K562 (cell line): ENCODE results near the gene MTA1. TPM values are rescaled to one million over a fixed set of nuclear protein-coding genes. Genes with fewer than 3 reads are reported as not detected.

Source experiments
- ATF1 ChIP-seq, 2 experiments: fragments of 450-650 bp in 1 of 2; IDR thresholded peaks; 2 replicates each; pipeline ENCODE4 v1.6.1; 2016; ENCODE audit warnings: missing compliant biosample characterization in 1 of 2, missing genetic modification characterization in 1 of 2
- CREB3L1 ChIP-seq: fragments of 450-650 bp; IDR thresholded peaks from 2 replicates; pipeline ENCODE4 v1.6.1; 2014; ENCODE audit warnings: low read depth, mild to moderate bottlenecking, moderate library complexity, borderline replicate concordance
- E2F6 ChIP-seq, 2 experiments: IDR thresholded peaks; 2 replicates each; pipeline ENCODE4 v1.6.1; 2011; ENCODE audit warnings: borderline replicate concordance in 1 of 2, control low read depth in 1 of 2, low read depth in 1 of 2, low read length in 1 of 2, mild to moderate bottlenecking in 1 of 2, mixed read lengths in 1 of 2, moderate library complexity in 1 of 2; ENCODE audit not compliant: insufficient read depth in 1 of 2, insufficient read length in 1 of 2, poor library complexity in 1 of 2, severe bottlenecking in 1 of 2; ENCODE audit errors: extremely low read depth in 1 of 2
- FIP1L1 ChIP-seq: fragments of 200-400 bp; formaldehyde crosslinking; IDR thresholded peaks from 2 replicates; pipeline ENCODE4 v1.6.1; 2018; ENCODE audit warnings: mild to moderate bottlenecking, low read depth, low read length; ENCODE audit not compliant: poor library complexity, severe bottlenecking
- GATAD2B ChIP-seq: fragments of 450-650 bp; IDR thresholded peaks from 2 replicates; pipeline ENCODE4 v1.6.1; 2017; ENCODE audit warnings: mild to moderate bottlenecking, borderline replicate concordance
- GMEB1 ChIP-seq: fragments of 250-450 bp; sonication (Bioruptor Pico); IDR thresholded peaks from 2 replicates; pipeline ENCODE4 v1.4.0; 2020; ENCODE audit warnings: mild to moderate bottlenecking
- HCFC1 ChIP-seq: IDR thresholded peaks from 2 replicates; pipeline ENCODE4 v1.6.1; 2012; ENCODE audit warnings: low read depth, low read length, improper control_type of control experiment
- MCM5 ChIP-seq: fragments of 450-650 bp; IDR thresholded peaks from 2 replicates; pipeline ENCODE4 v1.6.1; 2016; ENCODE audit warnings: low read depth
- TAF1 ChIP-seq: IDR thresholded peaks from 2 replicates; pipeline ENCODE4 v1.6.1; 2011; ENCODE audit warnings: mild to moderate bottlenecking, low read length, moderate library complexity; ENCODE audit not compliant: insufficient read depth, control insufficient read depth, severe bottlenecking; ENCODE audit errors: extremely low read depth
- ZFX ChIP-seq: sonication (generic); formaldehyde crosslinking; IDR thresholded peaks from 2 replicates; pipeline ENCODE4 v1.8.0; 2022; ENCODE audit warnings: mild to moderate bottlenecking, missing genetic modification reagents, moderate library complexity
- ZMIZ1 ChIP-seq, 2 experiments: fragments of 150-350 bp in 1 of 2; IDR thresholded peaks; 2 replicates each; pipeline ENCODE4 v1.6.1; 2012 to 2016; ENCODE audit warnings: low read depth in 2 of 2, low read length in 2 of 2, mild to moderate bottlenecking in 1 of 2, moderate library complexity in 1 of 2
- ZNF384 ChIP-seq: IDR thresholded peaks from 2 replicates; pipeline ENCODE4 v1.6.1; 2012; ENCODE audit warnings: low read depth, low read length, improper control_type of control experiment
- ZNF431 ChIP-seq: sonication (generic); formaldehyde crosslinking; IDR thresholded peaks from 2 replicates; pipeline ENCODE4 v1.8.0; 2022; ENCODE audit warnings: mild to moderate bottlenecking, missing genetic modification reagents
- polyA plus RNA-seq, 8 experiments: library from polyadenylated mRNA; depleted of rRNA in 4 of 8; stranded (reverse) in 5 of 8; unstranded in 3 of 8; fragments of >200 nt; fragmentation: Nextera tagmentation in 2 of 8; fragmentation: Illumina TruSeq in 1 of 8; extraction: Ambion mirVana in 2 of 8; extraction: Trizol in 1 of 8; gene quantifications; 2 replicates each; pipeline versions ENCODE4 v1.2.1 to v1.2.3, GENCODE V29; 2011 to 2014; ENCODE audit warnings: inconsistent platforms in 1 of 8, missing spikeins in 1 of 8
- total RNA-seq, 7 experiments: library from RNA; depleted of rRNA in 6 of 7; stranded (reverse); fragments of >200 nt in 6 of 7; fragmentation: Illumina TruSeq in 2 of 7; extraction: Trizol in 2 of 7; gene quantifications; 2 replicates each; pipeline versions ENCODE4 v1.2.1 to v1.2.3, GENCODE V29; 2011 to 2021; ENCODE audit warnings: low replicate concordance in 1 of 7
- TF ChIP-seq, protein P1 (sequence below): sonication (generic); formaldehyde crosslinking; IDR thresholded peaks from 2 replicates; pipeline ENCODE4 v1.8.0; 2022; ENCODE audit warnings: missing genetic modification reagents, mild to moderate bottlenecking, moderate library complexity, borderline replicate concordance

MTA1 gene
- total and polyA plus RNA-seq, 9 of the 15 experiments (the other 6 are each of a cell fraction or from before 2014, with no cell fraction given): 0.13 to 118 (median 32.3) TPM

GRCh38 chr14:105414456-105415371 lies 4.9 kb upstream of the MTA1 start (continued):
- peak in 1 of 2 experiments; percentile 28; a peak in 1 of 4 replicates for TF ChIP-seq ZMIZ1 (IDR thresholded peaks at IDR 0.05; ENCODE audit: low read depth in 2 of 2, low read length in 2 of 2)
- TF ChIP-seq CREB3L1: peak; percentile 67; the same call in 1 of the 2 replicates
- peak; percentile 82 for TF ChIP-seq HCFC1
- TF ChIP-seq E2F6 (IDR thresholded peaks at IDR 0.05; ENCODE audit: borderline replicate concordance in 1 of 2, extremely low read depth in 1 of 2, insufficient read depth in 1 of 2, insufficient read length in 1 of 2, low read depth in 1 of 2, low read length in 1 of 2, poor library complexity in 1 of 2, severe bottlenecking in 1 of 2): peak; percentile 39 to 77
- TF ChIP-seq GMEB1 (CRISPR knock-in tag): peak; percentile 15; the same call in 1 of the 2 replicates
- TF ChIP-seq ZNF431 (CRISPR knock-in tag): 0 out of 2 replicates have a peak, but pooled peaks have one; percentile 42
- TF ChIP-seq, protein P1, sequence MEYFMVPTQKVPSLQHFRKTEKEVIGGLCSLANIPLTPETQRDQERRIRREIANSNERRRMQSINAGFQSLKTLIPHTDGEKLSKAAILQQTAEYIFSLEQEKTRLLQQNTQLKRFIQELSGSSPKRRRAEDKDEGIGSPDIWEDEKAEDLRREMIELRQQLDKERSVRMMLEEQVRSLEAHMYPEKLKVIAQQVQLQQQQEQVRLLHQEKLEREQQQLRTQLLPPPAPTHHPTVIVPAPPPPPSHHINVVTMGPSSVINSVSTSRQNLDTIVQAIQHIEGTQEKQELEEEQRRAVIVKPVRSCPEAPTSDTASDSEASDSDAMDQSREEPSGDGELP: peak; percentile 17; the same call in 1 of the 2 replicates
- TF ChIP-seq ZNF384: no peak
- peak; percentile 79 for TF ChIP-seq ZFX (CRISPR knock-in tag)
- no peak for TF ChIP-seq MCM5
- no peak for TF ChIP-seq ATF1 (CRISPR knock-in tag; IDR thresholded peaks at IDR 0.05)
- TF ChIP-seq ATF1 (tag; IDR thresholded peaks at IDR 0.05): no peak
- peak; percentile 56 for TF ChIP-seq TAF1
- peak; percentile 59; the same call in 1 of the 2 replicates for TF ChIP-seq GATAD2B
- no peak for TF ChIP-seq FIP1L1
